ENCODE data around the gene FKBP5. TPM values are rescaled to one million over a fixed set of nuclear protein-coding genes. Genes with fewer than 3 reads are reported as not detected.

The FKBP5 gene
- total and polyA plus RNA-seq, 2 donors (not counting 1 experiment from before 2014, with no cell fraction given): 2.8 to 7.4 TPM

Small RNA genes within 50 kb of the gene (small RNA-seq; reads per million reads assigned to genes)
- gene MIR5690 (ENCODE audit: insufficient read length, low read depth, low replicate concordance) (0.76 reads per million), gene RF00561 (ENCODE audit: insufficient read length, low read depth, low replicate concordance) (not detected)

Other genes with a start within 250 kb of the FKBP5 start
- 12.7 and 12.8 TPM in 2 replicates for gene FANCE, start 236.6 kb downstream of the FKBP5 start, total RNA-seq
- 7.8 and 9.2 TPM in 2 replicates for gene FANCE, start 236.6 kb downstream of the FKBP5 start, polyA plus RNA-seq
- gene RPL10A, start 220.5 kb downstream of the FKBP5 start, total RNA-seq: 1,621 and 1,687 TPM in 2 replicates
- 2,407 and 3,150 TPM in 2 replicates for gene RPL10A, start 220.5 kb downstream of the FKBP5 start, polyA plus RNA-seq
- 0.17 TPM in 2 replicates for gene TEAD3, start 191.8 kb downstream of the FKBP5 start, total RNA-seq
- gene TEAD3, start 191.8 kb downstream of the FKBP5 start, polyA plus RNA-seq: not detected in 2 replicates
- gene TULP1, start 176.0 kb downstream of the FKBP5 start, total RNA-seq: not detected in 2 replicates
- gene TULP1, start 176.0 kb downstream of the FKBP5 start, polyA plus RNA-seq: not detected in 2 replicates
- gene ARMC12, start 48.1 kb upstream of the FKBP5 start, total RNA-seq: 0.52 and 1.1 TPM in 2 replicates
- gene ARMC12, start 48.1 kb upstream of the FKBP5 start, polyA plus RNA-seq: 1.4 and 2.8 TPM in 2 replicates
- not detected in 2 replicates for gene CLPSL2, start 87.7 kb upstream of the FKBP5 start, total RNA-seq
- gene CLPSL2, start 87.7 kb upstream of the FKBP5 start, polyA plus RNA-seq: not detected in 2 replicates
- not detected in 2 replicates for gene CLPSL1, start 92.1 kb upstream of the FKBP5 start, total RNA-seq
- not detected in 2 replicates for gene CLPSL1, start 92.1 kb upstream of the FKBP5 start, polyA plus RNA-seq
- gene CLPS, start 108.4 kb upstream of the FKBP5 start, total RNA-seq: not detected in 2 replicates
- not detected in 2 replicates for gene CLPS, start 108.4 kb upstream of the FKBP5 start, polyA plus RNA-seq
- gene LHFPL5, start 116.4 kb upstream of the FKBP5 start, total RNA-seq: not detected in 2 replicates
- not detected in 2 replicates for gene LHFPL5, start 116.4 kb upstream of the FKBP5 start, polyA plus RNA-seq
- gene SRPK1, start 232.2 kb upstream of the FKBP5 start, total RNA-seq: 53.3 and 61.9 TPM in 2 replicates
- 9.7 and 13.5 TPM in 2 replicates for gene SRPK1, start 232.2 kb upstream of the FKBP5 start, polyA plus RNA-seq

Data from B cell (primary cell).